ENCODE measurements around the gene LAMTOR5.

LAMTOR5 gene

GRCh38 chr1:110385369-110385768 lies 22.1 kb downstream of the LAMTOR5 start:
- DNase-seq: no peak

GRCh38 chr1:110384581-110385321 lies 22.7 kb downstream of the LAMTOR5 start:
- DNase-seq: no peak

- DNase-seq: no peak
Observed at GRCh38 chr1:110383251-110383990, 24.1 kb downstream of the LAMTOR5 start.

GRCh38 chr1:110380672-110381283 lies 26.7 kb downstream of the LAMTOR5 start:
- no peak for DNase-seq

GRCh38 chr1:110375490-110375889 lies 32.0 kb downstream of the LAMTOR5 start:
- DNase-seq: no peak

- no peak for DNase-seq
Observed at GRCh38 chr1:110370827-110371226, 36.7 kb downstream of the LAMTOR5 start.

- DNase-seq: no peak
Observed at GRCh38 chr1:110364221-110364620, 43.3 kb downstream of the LAMTOR5 start.

- no peak for DNase-seq
Observed at GRCh38 chr1:110361856-110362255, 45.6 kb downstream of the LAMTOR5 start.

- DNase-seq: no peak
Observed at GRCh38 chr1:110360431-110360830, 47.1 kb downstream of the LAMTOR5 start.

- DNase-seq: no peak
Observed at GRCh38 chr1:110356379-110356778, 51.1 kb downstream of the LAMTOR5 start.

- no peak for DNase-seq
Observed at GRCh38 chr1:110355321-110355720, 52.2 kb downstream of the LAMTOR5 start.
